Stimulated activated CD8-positive, alpha-beta memory T cell treated with anti-CD3 and anti-CD28 coated beads, Interleukin-7, amount 100 ng/mL, for 4 hours (primary cell): ENCODE measurements around the gene MTX1.

ENCODE experiments used
- DNase-seq, 2 donors: peaks; one replicate each; pipeline ENCODE4 v3.0.0-alpha.2; 2020; ENCODE audit warnings: low read depth in 2 of 2

The MTX1 gene

DNA sequence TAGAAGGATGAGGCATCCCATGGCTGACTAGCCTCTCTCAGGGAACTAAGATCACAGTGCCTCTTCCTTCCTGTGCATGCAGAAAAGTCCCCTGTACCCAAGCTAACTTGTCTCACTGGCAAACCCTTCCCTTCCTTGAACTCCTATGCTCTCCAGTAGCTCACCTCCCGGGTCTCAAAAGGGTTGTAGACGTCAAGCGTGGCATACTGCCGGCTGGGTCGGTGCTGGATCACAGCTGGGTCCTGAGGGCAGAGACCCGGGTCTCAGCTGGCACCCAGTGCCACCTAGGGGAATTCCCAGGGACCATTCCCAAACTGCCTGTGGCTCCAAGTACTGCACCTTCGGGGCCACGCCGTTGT lies 53.0 kb downstream of the MTX1 start:
- DNase-seq = no peak

DNA sequence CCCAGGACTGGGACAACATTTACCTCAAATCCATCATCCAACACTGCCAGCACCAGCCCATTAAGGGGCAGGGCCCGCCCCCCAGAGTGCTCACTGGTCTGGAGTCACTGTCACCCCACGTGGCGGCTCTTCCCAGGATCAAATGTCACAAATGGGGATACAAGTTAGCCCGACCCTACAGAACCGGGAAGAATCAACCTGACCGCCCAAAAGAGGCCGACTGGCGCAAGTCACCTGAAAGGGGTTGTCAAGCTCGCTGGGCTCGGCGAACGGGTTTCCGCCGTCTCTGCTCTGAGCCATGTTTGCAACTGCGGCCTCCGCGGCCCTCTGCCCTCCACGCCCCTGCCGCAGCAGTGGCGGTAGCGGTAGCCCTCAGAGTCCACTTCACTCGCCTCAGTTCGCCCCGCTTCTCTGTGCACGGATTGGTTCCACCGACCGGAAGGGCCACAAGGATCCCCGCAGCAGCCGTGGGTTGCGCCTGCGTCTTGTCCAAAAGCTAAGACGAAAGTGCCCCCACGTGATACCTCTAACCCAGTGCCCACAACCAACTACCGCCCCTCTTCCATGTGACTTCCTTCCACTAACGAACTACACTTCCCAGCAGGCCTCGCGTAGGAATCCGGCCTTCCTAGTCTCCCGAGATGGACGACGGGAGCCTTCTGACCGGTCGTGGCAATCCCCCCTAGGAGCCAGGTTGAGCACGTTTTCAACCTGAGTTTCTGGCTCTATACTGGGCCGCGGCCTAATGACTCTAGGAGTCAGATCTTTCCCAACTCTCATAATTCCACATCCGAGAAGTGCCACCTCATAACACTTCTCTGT lies 53.6 kb downstream of the MTX1 start, which contains the start of gene SCAMP3:
Gene SCAMP3, minus strand, starts transcription at position 509 of the 822 bp plus-strand sequence. Its CDS starts 209 bp downstream, at position 300.
- DNase-seq = peak; percentile 82 to 85

DNA sequence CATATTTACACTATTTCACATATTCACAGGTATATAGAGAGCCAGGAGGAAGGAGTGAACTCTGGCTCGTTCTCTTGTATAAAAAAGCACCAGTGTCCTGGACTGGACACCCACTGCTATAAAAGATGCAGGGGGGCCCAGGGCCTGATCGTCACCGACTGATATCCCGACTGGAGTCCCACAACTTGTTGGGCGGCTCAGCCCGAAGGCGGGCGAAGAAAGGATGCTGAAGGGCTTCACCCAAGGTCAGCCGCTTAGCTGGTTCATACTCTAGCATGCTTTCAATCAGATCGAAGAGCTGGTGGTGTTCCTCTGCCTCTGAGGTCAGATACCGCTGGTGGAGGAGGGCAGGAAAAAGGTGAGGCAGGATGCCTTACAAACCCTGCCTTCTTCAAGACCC lies 54.6 kb downstream of the MTX1 start:
- no peak for DNase-seq
